NCI-H1092 treated with DMSO at 0.1 percent for 48 hours (cell line): ENCODE results near the gene PSD.

Experiments used
- DNase-seq: peaks from one replicate; lab custom pipeline; 2025; lab: John Stamatoyannopoulos, UW

The PSD gene

GRCh38 chr10:102444851-102445250 lies 26.3 kb upstream of the PSD start:
- no peak for DNase-seq

GRCh38 chr10:102438374-102438773 lies 19.8 kb upstream of the PSD start:
- no peak for DNase-seq

GRCh38 chr10:102437515-102437914 lies 18.9 kb upstream of the PSD start:
- DNase-seq: no peak

- no peak for DNase-seq
Measured at GRCh38 chr10:102436312-102436711, 17.7 kb upstream of the PSD start.

GRCh38 chr10:102435529-102436233 lies 17.1 kb upstream of the PSD start:
- DNase-seq: no peak

GRCh38 chr10:102435133-102435497 lies 16.5 kb upstream of the PSD start:
- no peak for DNase-seq

- no peak for DNase-seq
Measured at GRCh38 chr10:102434394-102435132, 16.0 kb upstream of the PSD start.

- no peak for DNase-seq
Measured at GRCh38 chr10:102433619-102434046, 15.0 kb upstream of the PSD start.

GRCh38 chr10:102432162-102432950 lies 13.8 kb upstream of the PSD start, which contains the start of gene CUEDC2:
Gene CUEDC2 (minus strand): TSS chr10:102432574. CDS start chr10:102425188, 7,386 bp downstream.
- DNase-seq: peak; percentile 84

GRCh38 chr10:102431452-102432124 lies 13.0 kb upstream of the PSD start:
- no peak for DNase-seq

- DNase-seq: no peak
Measured at GRCh38 chr10:102429468-102429867, 10.9 kb upstream of the PSD start.

GRCh38 chr10:102426803-102427287 lies 8.3 kb upstream of the PSD start:
- no peak for DNase-seq

- no peak for DNase-seq
Measured at GRCh38 chr10:102425444-102425843, 6.9 kb upstream of the PSD start.

GRCh38 chr10:102424916-102425315 lies 6.3 kb upstream of the PSD start:
- no peak for DNase-seq

GRCh38 chr10:102424145-102424544 lies 5.6 kb upstream of the PSD start:
- DNase-seq: no peak

GRCh38 chr10:102423372-102423968 lies 4.9 kb upstream of the PSD start:
- DNase-seq: no peak

- no peak for DNase-seq
Measured at GRCh38 chr10:102422545-102423129, 4.1 kb upstream of the PSD start.

GRCh38 chr10:102421757-102422512 lies 3.4 kb upstream of the PSD start:
- no peak for DNase-seq

GRCh38 chr10:102421507-102421756 lies 2.8 kb upstream of the PSD start:
- no peak for DNase-seq

- DNase-seq: peak; percentile 93
Measured at GRCh38 chr10:102420714-102421506, 2.3 kb upstream of the PSD start, which contains the start of gene FBXL15. Gene FBXL15 (plus strand): TSS chr10:102420836. CDS start chr10:102421130, 294 bp downstream.
